GM12873 (cell line): ENCODE results near the gene LRCH1.

Experiments
- TF ChIP-seq, protein P1 (sequence below): IDR thresholded peaks from 2 replicates; pipeline ENCODE4 v1.5.1; 2012; ENCODE audit warnings: low read depth, mild to moderate bottlenecking, moderate library complexity, low read length, control low read depth; ENCODE audit not compliant: insufficient read depth; ENCODE audit errors: missing control alignments

LRCH1 gene

DNA sequence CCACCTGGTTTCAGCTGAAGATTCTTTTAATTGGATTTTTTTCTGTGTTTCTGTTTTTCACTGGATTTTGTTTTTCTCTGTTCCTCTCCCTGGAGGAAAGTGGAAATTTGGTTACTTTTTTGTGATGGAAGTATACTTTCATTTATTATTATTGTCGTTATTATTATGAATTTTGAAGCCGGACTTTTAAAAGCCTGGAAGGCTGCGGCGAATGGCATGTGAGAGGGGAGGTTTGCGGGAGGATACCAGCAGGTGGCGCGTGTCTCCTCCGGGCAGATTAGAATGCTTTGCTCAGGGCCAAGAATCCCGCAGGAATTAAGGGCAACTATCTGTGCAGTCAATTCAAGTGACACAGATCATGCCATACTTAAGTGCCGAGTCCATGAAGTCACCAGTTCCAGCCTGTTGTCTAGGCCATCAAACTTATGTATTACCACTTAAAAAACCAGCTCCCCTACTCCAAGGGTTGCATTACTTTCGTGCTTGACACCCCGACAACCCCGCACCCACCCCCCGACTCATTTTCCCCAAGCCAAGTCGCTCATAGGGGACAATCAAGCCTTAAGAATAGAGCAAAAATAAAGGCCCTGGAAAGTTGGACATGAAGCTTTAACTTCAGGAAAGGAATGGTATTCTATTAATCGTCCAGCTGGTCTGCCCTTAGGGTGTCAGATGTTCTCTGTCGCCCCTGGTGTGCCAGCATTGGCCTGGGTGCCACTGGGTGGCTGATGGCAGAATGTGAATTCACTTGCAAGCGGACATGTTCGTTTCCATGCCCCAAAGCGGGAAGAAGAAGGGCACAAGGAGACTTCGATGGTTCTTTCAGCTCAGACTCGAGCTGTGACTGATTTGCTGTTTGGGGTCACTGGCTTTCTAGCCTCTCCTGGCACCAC lies 1.3 kb upstream of the LRCH1 start:
- TF ChIP-seq, protein P1, sequence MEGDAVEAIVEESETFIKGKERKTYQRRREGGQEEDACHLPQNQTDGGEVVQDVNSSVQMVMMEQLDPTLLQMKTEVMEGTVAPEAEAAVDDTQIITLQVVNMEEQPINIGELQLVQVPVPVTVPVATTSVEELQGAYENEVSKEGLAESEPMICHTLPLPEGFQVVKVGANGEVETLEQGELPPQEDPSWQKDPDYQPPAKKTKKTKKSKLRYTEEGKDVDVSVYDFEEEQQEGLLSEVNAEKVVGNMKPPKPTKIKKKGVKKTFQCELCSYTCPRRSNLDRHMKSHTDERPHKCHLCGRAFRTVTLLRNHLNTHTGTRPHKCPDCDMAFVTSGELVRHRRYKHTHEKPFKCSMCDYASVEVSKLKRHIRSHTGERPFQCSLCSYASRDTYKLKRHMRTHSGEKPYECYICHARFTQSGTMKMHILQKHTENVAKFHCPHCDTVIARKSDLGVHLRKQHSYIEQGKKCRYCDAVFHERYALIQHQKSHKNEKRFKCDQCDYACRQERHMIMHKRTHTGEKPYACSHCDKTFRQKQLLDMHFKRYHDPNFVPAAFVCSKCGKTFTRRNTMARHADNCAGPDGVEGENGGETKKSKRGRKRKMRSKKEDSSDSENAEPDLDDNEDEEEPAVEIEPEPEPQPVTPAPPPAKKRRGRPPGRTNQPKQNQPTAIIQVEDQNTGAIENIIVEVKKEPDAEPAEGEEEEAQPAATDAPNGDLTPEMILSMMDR: peak; percentile 91

DNA sequence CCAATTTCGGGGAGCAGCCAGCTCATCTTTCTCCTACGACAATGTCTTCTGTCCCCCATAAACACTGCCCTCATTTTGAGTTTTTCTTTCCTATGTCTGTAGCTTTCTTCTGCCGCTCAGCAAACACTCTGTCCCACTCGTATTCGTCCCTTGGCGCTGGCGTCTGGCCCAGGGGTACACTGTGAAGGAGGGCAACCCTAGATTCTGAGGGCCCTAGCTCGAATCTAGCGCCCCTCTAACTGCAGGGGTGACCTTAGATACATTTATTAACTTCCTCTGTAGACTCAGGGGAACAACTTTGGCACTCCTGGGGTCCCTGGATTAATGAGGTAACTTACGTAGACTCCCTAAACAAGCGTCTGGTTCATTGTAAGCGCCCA lies 677 bp upstream of the LRCH1 start:
- TF ChIP-seq, protein P1: no peak

DNA sequence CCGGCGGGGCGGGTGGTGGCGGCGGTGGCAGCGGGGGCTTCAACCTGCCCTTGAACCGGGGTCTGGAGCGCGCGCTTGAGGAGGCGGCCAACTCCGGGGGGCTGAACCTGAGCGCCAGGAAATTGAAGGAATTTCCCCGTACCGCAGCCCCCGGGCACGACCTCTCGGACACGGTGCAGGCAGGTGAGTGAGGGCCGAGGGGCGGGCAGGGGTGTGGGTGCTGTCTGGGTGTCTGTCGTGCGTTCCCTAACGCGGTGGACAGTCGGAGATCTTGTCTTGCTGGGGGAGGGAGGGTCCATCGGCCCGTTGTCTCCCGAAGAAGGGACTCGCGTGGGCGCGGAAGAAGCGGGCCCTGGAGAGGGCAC lies 533 bp downstream of the LRCH1 start:
- TF ChIP-seq, protein P1: no peak

DNA sequence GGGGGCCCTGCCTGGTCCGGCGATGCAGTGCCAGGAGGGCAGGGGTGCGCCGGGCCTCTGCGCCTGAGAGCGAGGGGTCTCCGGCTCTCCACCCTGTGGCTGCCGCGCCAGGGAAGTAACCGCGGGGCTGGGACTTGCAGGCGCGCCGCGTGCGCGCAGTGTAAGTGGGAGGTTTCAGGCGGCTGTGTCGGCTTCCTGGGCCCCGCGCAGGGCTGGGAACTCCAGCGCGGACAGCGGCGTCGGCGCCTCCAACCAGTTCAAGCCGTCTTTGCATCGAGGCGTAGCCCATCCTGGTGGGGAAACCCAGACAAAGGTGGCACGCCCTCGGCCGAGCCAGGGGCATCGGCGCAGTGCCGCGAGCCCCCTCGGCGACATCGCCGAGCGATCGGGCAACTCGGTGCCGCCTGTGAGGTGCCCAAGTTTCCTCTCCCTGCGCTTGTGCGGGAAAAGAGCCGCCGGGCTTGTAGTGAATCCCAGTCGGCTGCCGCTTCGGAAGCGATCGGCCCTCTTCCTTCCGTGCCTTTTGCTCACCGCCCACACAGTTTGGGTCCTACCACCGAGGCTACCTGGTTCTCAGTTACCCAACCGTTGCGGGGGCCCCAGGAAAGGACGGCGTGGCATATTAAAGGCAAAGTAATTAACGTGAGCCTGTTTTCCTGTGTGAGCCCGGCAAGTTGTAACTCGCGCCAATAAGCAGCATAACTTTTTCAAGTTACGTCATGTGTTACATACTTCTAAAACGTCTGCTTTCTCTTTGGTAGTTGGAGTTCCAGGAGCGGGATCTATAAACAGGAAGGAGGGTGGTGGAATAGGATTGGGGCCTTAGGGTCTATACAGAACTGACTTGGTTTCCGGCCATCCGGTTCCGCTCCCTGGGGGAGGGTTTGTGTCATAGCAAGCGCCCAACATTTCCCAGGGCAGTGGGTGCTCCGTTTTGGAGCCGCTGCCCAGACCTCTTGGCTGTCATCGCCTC lies 1.2 kb downstream of the LRCH1 start:
- TF ChIP-seq, protein P1: peak; percentile 48

DNA sequence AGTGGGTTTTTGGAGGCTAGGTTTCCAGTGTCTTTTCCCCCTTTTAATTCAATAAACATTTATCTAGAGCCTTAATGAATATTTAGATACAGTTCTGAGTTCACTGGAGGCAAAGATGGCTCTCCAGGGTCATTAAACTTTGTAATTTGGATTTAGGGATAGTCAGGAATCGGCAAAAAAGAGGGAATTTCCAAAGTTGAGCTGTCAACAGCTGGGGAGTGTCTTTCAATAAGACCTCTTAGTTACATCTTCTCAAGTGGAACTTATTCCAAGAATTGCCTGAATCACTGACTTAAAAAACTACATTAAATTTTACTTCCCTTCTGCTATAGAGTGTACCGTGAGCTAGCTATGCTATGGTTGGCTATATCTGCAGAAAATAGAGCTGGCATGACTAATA lies 2.0 kb downstream of the LRCH1 start:
- TF ChIP-seq, protein P1: no peak

DNA sequence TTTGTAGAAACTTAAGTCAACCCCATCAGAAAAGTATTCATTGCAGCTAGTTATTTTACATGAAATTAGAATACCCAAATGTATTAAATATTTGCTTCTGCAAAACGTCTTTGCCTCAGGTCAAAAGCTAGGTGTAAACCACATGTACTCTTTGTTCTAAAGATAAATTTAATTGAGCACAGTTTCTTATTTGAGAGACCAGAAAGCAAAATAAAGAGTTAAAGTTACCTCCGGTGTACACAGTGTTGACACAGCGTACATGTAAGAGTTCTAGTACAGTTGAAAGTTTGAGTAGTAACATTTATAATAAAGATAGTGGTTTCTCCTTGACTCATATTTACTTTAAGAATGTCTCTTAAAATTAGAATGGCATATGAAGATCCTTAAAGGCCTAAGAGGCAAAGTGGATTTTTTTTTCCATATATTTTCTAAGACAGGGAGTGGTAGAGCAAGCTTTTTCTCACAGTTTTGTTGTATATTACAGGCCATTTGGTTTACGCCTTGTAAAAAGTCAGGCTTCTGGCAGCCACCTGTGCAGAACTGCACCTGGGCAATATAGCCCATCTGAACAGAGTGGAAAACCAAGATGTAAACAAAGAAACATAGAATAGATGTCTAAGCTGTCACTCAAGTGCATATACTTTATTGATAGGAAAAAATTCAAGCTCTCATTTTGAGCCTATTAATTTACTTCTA lies 2.9 kb downstream of the LRCH1 start:
- TF ChIP-seq, protein P1: no peak
